Activated T-helper 1 cell treated with anti-CD3 and anti-CD28 coated beads, Interleukin-12 subunit alpha, Interleukin-12 subunit beta, Interleukin-2, Interleukin-4 antibody, amounts not matched to agents 30 ng/mL and 10 ng/mL and 1 ng/mL, durations not matched to agents 14 hours and 24 hours and 36 hours (primary cell): ENCODE measurements around the gene IRF8. TPM values are rescaled to one million over a fixed set of nuclear protein-coding genes. Genes with fewer than 3 reads are reported as not detected.

Experiments used
- DNase-seq: peaks from one replicate; pipeline ENCODE4 v3.0.0; 2021; ENCODE audit warnings: low spot score
- H3K27ac Mint-ChIP-seq: one replicate; pipeline ENCODE4 v1.8.0; 2021; ENCODE audit warnings: mild to moderate bottlenecking, mixed read lengths
- H3K27me3 Mint-ChIP-seq: one replicate; pipeline ENCODE4 v1.8.0; 2022; ENCODE audit warnings: mild to moderate bottlenecking, moderate library complexity, mixed read lengths; ENCODE audit not compliant: insufficient read depth
- H3K36me3 Mint-ChIP-seq: one replicate; pipeline ENCODE4 v1.8.0; 2021; ENCODE audit warnings: low read depth, mixed read lengths
- H3K4me1 Mint-ChIP-seq: one replicate; pipeline ENCODE4 v1.8.0; 2021; ENCODE audit warnings: low read depth, mixed read lengths
- H3K4me3 Mint-ChIP-seq: one replicate; pipeline ENCODE4 v1.8.0; 2021; ENCODE audit warnings: mild to moderate bottlenecking, moderate library complexity, mixed read lengths
- H3K9me3 Mint-ChIP-seq: one replicate; pipeline ENCODE4 v1.8.0; 2021; ENCODE audit warnings: mixed read lengths
- intact Hi-C: fragments of 100-400 bp; cut with micrococcal nuclease; formaldehyde crosslinking; loops from one replicate; pipeline ENCODE4 v1.15.1; 2024
- total RNA-seq: library from RNA; stranded (reverse); gene quantifications from 2 replicates; pipeline ENCODE4 v1.2.3, GENCODE V29; 2022

The IRF8 gene
- total RNA-seq, 1 donor from 2014 or later = 158 TPM

DNA sequence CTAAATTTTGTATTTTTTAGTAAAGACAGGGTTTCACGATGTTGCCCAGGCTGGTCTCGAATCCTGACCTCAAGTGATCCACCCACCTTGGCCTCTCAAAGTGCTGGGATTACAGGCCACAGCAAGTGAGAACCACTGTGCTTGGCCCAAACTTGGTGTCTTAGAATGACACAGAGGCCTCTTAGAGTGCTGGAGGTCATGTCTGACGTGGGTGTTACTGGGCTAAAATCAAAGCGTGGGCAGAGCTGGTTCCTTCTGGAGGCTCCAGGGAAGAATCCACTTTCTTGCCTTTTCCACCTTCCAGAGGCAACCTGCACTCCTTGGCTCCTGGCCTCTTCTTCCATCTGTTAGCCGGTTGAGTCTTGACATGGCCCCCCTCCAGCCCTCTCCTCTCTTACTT lies 53.8 kb downstream of the IRF8 start:
- intact Hi-C loops = loop anchor here (2.0 kb wide), 1 partner anchor 16 kb away; no protein-coding TSS in a partner anchor

DNA sequence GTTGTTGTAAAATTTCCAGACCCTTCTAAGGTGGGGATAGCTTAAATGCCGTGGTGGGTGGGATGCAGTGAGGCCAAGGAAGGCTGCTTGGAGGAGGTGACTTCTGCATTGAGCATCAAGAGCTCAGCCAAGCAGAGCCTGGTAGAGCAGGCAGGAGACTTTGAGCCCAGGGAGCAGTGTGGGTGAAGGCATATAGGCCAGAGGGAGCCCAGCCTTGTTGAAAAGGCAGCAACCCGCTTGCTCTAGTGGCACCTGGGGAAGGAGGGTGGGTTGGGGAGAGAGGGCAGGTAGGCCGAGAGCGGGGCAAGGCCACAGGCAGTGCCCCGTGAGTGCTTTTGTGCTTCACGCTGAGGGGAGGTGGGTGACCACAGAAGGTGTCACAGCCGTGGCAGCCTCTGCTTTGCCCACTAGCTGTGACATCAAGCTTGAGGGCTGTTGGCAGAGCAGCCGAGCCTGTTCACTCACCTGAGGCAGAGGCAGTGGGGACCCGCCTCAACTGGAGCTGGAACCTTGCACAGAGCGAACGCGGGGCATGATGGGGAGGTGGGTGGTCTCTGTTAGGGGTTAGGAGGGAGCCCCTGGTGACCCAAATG lies 56.1 kb downstream of the IRF8 start:
- Mint-ChIP-seq H3K4me3 (no peak overlapping the region), H3K36me3 (no peaks in the 10 kb centered on the region), H3K27me3 (peaks cover 10% of the 10 kb centered on the region), H3K4me1 (peaks cover 24% of the 10 kb centered on the region), H3K27ac (no peak overlapping the region), H3K9me3 (no peaks in the 10 kb centered on the region)
- no peak for DNase-seq
- intact Hi-C loops = no loop called here

More for the DNA sequence above, 53.8 kb downstream of the IRF8 start:
- no peaks in the 10 kb centered on the region for H3K9me3 Mint-ChIP-seq
- peaks cover 29% of the 10 kb centered on the region for H3K4me1 Mint-ChIP-seq
- H3K27me3 Mint-ChIP-seq = peaks cover 12% of the 10 kb centered on the region
- no peak for DNase-seq
- no peaks in the 10 kb centered on the region for H3K36me3 Mint-ChIP-seq
- no peak overlapping the region for H3K4me3 Mint-ChIP-seq
- no peak overlapping the region for H3K27ac Mint-ChIP-seq

- Mint-ChIP-seq H3K27me3 (peaks cover 7% of the 10 kb centered on the region), H3K4me1 (peaks cover 19% of the 10 kb centered on the region), H3K9me3 (no peaks in the 10 kb centered on the region), H3K4me3 (no peak overlapping the region), H3K27ac (no peak overlapping the region), H3K36me3 (no peaks in the 10 kb centered on the region)
- intact Hi-C loops = no loop called here
- no peak for DNase-seq
Observed at GRCh38 chr16:85955566-85955965, 56.6 kb downstream of the IRF8 start.

- peaks cover 18% of the 10 kb centered on the region for H3K4me1 Mint-ChIP-seq
Observed at GRCh38 chr16:85956426-85956825, 57.5 kb downstream of the IRF8 start.

DNA sequence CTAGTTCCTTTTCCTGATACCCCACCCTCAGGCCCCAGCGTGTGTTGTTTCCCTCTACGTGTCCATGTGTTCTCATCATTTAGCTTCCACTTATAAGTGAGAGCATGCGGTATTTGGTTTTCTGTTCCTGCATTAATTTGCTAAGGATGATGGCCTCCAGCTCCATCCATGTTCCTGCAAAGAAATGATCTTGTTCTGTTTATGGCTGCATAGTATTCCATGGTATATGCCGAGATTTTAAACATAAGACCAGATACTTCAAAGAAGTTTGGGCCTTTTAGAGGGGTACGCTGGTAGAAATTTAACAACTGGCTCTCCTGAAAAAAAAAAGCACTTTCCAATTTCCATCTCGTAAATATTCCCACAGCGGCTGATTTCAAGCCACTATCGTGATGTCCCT lies 59.8 kb downstream of the IRF8 start:
- Mint-ChIP-seq H3K9me3 (no peaks in the 10 kb centered on the region), H3K27ac (no peak overlapping the region), H3K36me3 (no peaks in the 10 kb centered on the region), H3K4me3 (no peak overlapping the region), H3K27me3 (peaks cover 6% of the 10 kb centered on the region), H3K4me1 (peaks cover 10% of the 10 kb centered on the region)
- no peak for DNase-seq
- intact Hi-C loops = no loop called here

More at GRCh38 chr16:85956426-85956825, 57.5 kb downstream of the IRF8 start:
- no peaks in the 10 kb centered on the region for H3K36me3 Mint-ChIP-seq
- H3K27me3 Mint-ChIP-seq = peaks cover 4% of the 10 kb centered on the region
- no peak overlapping the region for H3K4me3 Mint-ChIP-seq
- intact Hi-C loops = no loop called here
- no peaks in the 10 kb centered on the region for H3K9me3 Mint-ChIP-seq
- H3K27ac Mint-ChIP-seq = no peak overlapping the region
- no peak for DNase-seq

- peaks cover 5% of the 10 kb centered on the region for H3K27me3 Mint-ChIP-seq
- peaks cover 10% of the 10 kb centered on the region for H3K4me1 Mint-ChIP-seq
- intact Hi-C loops = no loop called here
- no peaks in the 10 kb centered on the region for H3K9me3 Mint-ChIP-seq
- H3K27ac Mint-ChIP-seq = no peak overlapping the region
- H3K4me3 Mint-ChIP-seq = no peak overlapping the region
- DNase-seq = no peak
- H3K36me3 Mint-ChIP-seq = no peaks in the 10 kb centered on the region
Observed at GRCh38 chr16:85959686-85960085, 60.7 kb downstream of the IRF8 start.

- Mint-ChIP-seq H3K4me3 (no peak overlapping the region), H3K9me3 (no peaks in the 10 kb centered on the region), H3K27me3 (peaks cover 5% of the 10 kb centered on the region), H3K27ac (no peak overlapping the region), H3K4me1 (peaks cover 10% of the 10 kb centered on the region), H3K36me3 (no peaks in the 10 kb centered on the region)
- no peak for DNase-seq
- intact Hi-C loops = no loop called here
Observed at GRCh38 chr16:85960486-85961046, 61.6 kb downstream of the IRF8 start.

DNA sequence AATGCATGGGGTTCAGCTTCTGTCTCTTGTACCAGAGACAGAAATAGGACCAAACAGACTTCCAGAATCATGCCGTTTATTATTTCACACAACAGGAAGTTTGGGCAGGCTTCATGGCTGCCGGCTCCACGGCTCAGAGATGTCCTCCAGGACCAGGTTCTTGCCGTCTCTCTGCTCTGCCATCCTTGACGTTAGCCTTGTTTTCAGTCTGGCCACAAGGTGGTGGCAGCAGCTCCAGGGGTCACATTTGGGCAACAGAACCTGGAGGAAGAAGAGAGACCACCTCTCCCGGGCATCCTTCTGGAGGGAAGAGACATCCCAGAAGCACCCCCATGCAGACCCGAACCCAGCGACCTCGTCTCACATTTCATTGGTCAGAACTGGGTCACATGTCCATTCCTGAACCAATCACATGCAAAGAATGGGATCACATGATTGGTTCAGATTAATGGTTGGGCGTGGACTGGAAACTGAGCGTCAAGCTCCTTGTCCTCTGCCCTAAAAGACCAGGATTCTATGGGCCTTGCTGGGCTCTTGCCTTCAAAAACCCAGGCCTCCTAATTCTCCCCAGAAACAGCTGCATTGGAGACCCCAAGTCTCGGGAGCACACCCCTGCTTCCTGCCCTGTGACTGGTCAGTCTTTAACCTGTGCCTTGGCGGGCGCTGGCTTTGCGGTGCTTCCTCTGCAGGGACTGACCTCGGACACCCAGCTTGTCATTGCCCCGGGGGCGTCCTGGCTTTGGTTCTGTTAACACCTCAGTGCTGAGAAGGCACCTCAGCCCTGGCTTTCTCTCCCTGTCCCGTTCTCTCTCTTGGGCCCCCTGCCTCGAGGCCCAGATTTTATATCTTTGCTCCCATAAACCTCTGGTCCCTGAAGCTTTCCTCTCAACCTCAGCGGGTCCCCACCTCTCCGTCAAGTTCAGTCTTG lies 63.3 kb downstream of the IRF8 start:
- peaks cover 4% of the 10 kb centered on the region for H3K9me3 Mint-ChIP-seq
- H3K36me3 Mint-ChIP-seq = peaks cover 5% of the 10 kb centered on the region
- no peak overlapping the region for H3K27ac Mint-ChIP-seq
- intact Hi-C loops = no loop called here
- peaks cover 7% of the 10 kb centered on the region for H3K27me3 Mint-ChIP-seq
- no peak overlapping the region for H3K4me3 Mint-ChIP-seq
- no peak for DNase-seq
- peaks cover 5% of the 10 kb centered on the region for H3K4me1 Mint-ChIP-seq

DNA sequence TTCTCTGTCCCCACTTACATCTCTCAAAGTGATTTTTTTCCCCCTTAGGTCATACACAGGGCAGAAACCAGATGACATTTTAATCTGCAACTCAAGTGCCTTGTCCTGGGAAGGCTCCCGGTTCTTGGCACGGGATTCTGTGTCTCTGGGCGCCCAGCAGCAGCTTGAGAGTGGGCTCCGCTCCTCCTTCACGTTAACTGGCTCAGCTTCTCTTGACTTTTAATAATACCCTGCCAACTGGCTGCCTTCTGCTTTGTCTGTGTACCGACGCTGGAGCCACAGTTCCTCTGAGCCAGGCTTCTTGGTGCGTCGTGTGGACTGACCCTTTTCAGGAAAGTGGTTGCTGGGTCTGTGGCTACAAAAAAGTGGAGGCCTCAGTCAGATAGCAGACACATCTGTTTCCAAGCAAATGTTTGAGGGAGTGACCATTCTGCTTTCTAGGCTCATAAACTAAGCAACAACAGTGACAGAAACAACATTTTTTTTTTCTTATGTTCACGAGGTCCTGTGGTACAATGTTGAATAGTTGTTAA lies 64.9 kb downstream of the IRF8 start:
- Mint-ChIP-seq H3K4me1 (peaks cover 17% of the 10 kb centered on the region), H3K36me3 (peaks cover 5% of the 10 kb centered on the region), H3K27ac (no peak overlapping the region), H3K4me3 (no peak overlapping the region), H3K9me3 (peaks cover 4% of the 10 kb centered on the region), H3K27me3 (peaks cover 7% of the 10 kb centered on the region)
- intact Hi-C loops = no loop called here
- DNase-seq = no peak

- intact Hi-C loops = no loop called here
- Mint-ChIP-seq H3K27ac (no peak overlapping the region), H3K27me3 (peaks cover 7% of the 10 kb centered on the region), H3K4me1 (peaks cover 30% of the 10 kb centered on the region), H3K36me3 (peaks cover 5% of the 10 kb centered on the region), H3K9me3 (peaks cover 4% of the 10 kb centered on the region), H3K4me3 (no peak overlapping the region)
- no peak for DNase-seq
Observed at GRCh38 chr16:85965125-85965524, 66.2 kb downstream of the IRF8 start.

DNA sequence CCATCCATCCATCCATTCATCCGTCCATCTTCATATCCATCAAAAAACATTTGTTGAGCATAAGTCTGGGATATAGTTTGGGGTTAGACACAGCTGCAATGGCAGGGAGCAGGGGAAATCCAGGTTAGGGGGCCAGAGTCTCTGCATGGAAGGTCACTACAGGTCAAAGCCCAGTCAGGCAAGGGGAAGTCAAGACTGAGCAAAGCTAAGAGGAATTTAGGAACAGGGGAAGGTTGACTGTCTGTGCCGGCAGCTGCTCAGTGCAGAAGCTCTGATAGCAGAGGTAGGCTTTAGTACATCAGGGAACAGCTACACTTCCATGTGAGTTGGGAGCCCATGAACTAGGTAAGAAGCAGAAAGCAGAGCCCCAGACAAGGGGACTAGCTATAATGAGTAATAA lies 68.1 kb downstream of the IRF8 start:
- no peak overlapping the region for H3K4me3 Mint-ChIP-seq
- H3K27me3 Mint-ChIP-seq = peaks cover 10% of the 10 kb centered on the region
- intact Hi-C loops = no loop called here
- H3K27ac Mint-ChIP-seq = peak overlapping the region; percentile 27
- DNase-seq = no peak
- H3K4me1 Mint-ChIP-seq = peaks cover 37% of the 10 kb centered on the region
- H3K36me3 Mint-ChIP-seq = peaks cover 5% of the 10 kb centered on the region
- H3K9me3 Mint-ChIP-seq = peaks cover 8% of the 10 kb centered on the region

- DNase-seq = no peak
- H3K9me3 Mint-ChIP-seq = peaks cover 9% of the 10 kb centered on the region
- H3K27me3 Mint-ChIP-seq = peaks cover 10% of the 10 kb centered on the region
- no peak overlapping the region for H3K4me3 Mint-ChIP-seq
- H3K4me1 Mint-ChIP-seq = peaks cover 37% of the 10 kb centered on the region
- H3K36me3 Mint-ChIP-seq = peaks cover 5% of the 10 kb centered on the region
- H3K27ac Mint-ChIP-seq = no peak overlapping the region
- intact Hi-C loops = loop anchor here (2.0 kb wide), 2 partner anchors 15 to 31 kb away; no protein-coding TSS in a partner anchor
Observed at GRCh38 chr16:85968041-85968920, 69.3 kb downstream of the IRF8 start.
